T-helper 1 cell treated with Interleukin-12 subunit alpha and Interleukin-12 subunit beta and Interleukin-4 antibody, amounts not matched to agents 30 μg/mL and 1 μg/mL, for 36 hours (primary cell): ENCODE data around the gene AGXT.

Source experiments
- H3K27ac Mint-ChIP-seq: one replicate; pipeline ENCODE4 v1.8.0; 2021; ENCODE audit warnings: mild to moderate bottlenecking, mixed read lengths
- H3K27me3 Mint-ChIP-seq: one replicate; pipeline ENCODE4 v1.8.0; 2021; ENCODE audit warnings: low read depth, mixed read lengths
- H3K36me3 Mint-ChIP-seq: one replicate; pipeline ENCODE4 v1.8.0; 2021; ENCODE audit warnings: low read depth, mixed read lengths
- H3K4me1 Mint-ChIP-seq: one replicate; pipeline ENCODE4 v1.8.0; 2021; ENCODE audit warnings: low read depth, mixed read lengths
- H3K4me3 Mint-ChIP-seq: one replicate; pipeline ENCODE4 v1.8.0; 2021; ENCODE audit warnings: mild to moderate bottlenecking, moderate library complexity, mixed read lengths
- H3K9me3 Mint-ChIP-seq: one replicate; pipeline ENCODE4 v1.8.0; 2021; ENCODE audit warnings: mixed read lengths

Gene AGXT

DNA sequence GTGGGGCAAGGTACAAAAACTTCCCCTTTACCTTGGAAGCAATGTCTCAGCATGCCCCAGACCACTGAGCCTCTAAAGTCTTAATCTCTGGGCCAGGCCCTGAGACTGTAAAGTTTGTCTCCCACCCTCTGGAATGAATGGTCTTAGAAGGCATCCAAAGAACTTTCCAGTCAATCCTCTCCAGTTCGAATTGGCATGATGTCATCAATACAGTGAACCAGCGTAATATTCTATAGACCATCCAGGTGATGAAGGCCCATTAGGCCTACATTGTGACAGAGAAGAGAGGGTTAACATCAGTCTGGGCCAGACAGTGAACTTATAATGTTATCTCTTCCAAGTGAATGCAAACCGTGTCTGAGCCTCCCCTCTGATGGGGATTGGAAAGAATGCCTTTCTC is 16.1 kb downstream of the AGXT start:
- Mint-ChIP-seq H3K27me3 (peaks cover 6% of the 10 kb centered on the region), H3K4me3 (no peak overlapping the region), H3K4me1 (peaks cover 4% of the 10 kb centered on the region), H3K36me3 (no peaks in the 10 kb centered on the region), H3K27ac (no peak overlapping the region), H3K9me3 (no peaks in the 10 kb centered on the region)

DNA sequence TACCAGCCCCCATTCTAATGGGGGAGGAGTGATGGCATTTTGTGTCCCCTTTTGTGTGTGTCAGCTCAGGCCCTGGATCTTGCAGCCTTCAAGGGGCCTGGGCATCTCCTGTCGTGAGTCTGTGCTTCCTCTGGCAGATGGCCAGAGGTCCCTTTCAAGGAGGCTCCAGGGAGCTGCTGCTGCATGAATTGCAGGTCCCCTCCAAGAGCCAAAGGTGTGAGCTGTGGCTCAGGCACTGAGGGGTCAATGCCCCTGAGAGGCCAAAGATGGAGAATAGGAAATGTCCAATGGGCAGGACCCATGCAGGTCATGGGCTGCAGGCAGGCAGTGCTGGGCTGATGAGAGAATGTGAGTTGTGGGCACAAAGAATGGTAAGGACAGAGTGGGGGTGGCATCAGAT is 16.9 kb downstream of the AGXT start:
- Mint-ChIP-seq H3K27ac (no peak overlapping the region), H3K36me3 (no peaks in the 10 kb centered on the region), H3K27me3 (peaks cover 6% of the 10 kb centered on the region), H3K4me3 (no peak overlapping the region), H3K9me3 (no peaks in the 10 kb centered on the region), H3K4me1 (peaks cover 4% of the 10 kb centered on the region)

DNA sequence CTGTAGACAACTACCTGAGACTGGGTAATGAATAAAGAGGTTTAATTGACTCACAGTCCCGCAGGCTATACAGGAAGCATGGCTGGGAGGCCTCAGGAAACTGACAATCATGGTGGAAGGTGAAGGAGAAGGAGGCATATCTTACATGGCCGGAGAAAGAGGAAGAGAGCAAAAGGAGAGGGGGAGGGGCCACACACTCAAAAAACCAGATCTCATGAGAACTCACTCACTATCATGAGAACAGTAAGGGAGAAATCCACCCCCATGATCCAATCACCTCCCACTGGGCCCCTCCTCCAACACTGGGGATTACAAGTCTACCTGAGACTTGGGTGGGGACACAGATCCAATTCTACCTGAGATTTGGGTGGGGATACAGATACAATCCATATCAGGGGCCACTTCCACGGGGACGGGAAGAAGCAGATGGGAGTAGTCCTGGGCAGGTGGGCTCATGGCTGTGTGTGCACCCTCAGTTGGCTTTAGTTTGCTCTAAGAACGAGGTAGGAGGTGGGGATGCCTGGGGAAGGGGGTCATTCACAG is 17.5 kb downstream of the AGXT start:
- Mint-ChIP-seq H3K4me1 (peaks cover 4% of the 10 kb centered on the region), H3K36me3 (no peaks in the 10 kb centered on the region), H3K9me3 (no peaks in the 10 kb centered on the region), H3K27me3 (peaks cover 6% of the 10 kb centered on the region), H3K27ac (no peak overlapping the region), H3K4me3 (no peak overlapping the region)

DNA sequence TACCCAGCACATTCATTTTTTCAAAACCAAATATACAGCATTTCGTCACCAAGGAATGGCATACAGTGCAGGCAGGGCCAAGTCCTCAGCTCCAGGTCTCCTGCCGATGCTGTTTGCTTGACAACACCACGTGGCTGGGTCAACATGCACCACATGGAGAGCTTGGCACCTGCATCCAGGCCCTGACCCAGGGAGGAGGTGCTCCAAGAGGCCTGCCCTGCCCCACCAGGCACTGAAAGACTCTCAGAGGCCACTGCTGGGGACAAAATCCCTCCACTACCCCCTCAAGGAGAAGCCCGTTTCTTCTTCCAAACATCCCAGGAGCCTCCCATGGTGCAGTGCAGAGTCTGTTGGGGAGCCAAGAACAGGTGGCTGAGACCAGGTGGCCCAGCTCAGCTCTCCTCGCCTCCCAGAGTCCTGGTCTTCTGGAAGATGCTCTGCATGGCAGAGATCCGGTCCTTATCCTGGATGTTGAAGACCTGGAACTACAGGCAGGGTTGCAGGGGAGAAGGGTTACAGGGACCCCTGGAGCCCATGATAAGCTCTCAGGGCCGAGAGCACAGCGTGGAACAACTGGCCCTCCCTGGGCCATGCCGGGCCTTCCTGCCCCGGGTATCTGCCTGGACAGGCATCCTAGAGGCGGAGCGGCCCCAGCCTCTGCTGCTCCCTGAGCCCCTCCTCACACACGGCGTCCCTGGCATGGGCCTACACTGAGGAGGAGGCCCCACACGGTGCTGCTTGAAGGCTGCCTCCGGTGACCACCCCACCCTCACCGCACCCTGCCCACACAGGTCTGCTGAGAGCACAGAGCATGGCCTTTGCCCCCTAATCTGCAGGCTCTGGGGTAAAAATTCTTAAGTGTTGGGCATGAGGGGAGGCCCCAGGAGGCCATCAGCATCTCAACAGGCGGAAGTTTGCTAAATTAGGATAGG is 18.3 kb downstream of the AGXT start:
- H3K4me1 Mint-ChIP-seq: peaks cover 4% of the 10 kb centered on the region
- H3K9me3 Mint-ChIP-seq: no peaks in the 10 kb centered on the region
- no peak overlapping the region for H3K4me3 Mint-ChIP-seq
- H3K36me3 Mint-ChIP-seq: no peaks in the 10 kb centered on the region
- H3K27me3 Mint-ChIP-seq: peaks cover 6% of the 10 kb centered on the region
- H3K27ac Mint-ChIP-seq: no peak overlapping the region

DNA sequence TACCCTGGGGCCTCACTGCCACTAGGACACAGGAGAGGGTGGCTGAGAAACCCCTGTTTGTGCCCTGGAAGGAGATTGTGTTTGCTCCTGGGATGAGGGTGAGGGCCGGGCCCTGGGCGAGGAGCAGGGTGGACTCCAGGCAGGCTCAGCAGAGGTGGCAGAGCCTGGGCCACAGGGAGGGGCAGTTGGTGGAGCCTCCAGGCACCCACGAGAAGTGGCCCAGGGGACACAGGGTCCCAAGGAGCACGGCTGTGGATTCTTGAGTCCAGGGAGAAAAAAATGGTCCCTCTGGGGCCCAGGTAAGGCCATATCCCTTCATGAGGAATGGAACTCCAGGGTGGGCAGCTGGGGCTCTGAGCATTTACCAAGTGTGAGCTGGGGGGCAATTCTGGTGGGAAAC is 19.0 kb downstream of the AGXT start:
- no peak overlapping the region for H3K27ac Mint-ChIP-seq

DNA sequence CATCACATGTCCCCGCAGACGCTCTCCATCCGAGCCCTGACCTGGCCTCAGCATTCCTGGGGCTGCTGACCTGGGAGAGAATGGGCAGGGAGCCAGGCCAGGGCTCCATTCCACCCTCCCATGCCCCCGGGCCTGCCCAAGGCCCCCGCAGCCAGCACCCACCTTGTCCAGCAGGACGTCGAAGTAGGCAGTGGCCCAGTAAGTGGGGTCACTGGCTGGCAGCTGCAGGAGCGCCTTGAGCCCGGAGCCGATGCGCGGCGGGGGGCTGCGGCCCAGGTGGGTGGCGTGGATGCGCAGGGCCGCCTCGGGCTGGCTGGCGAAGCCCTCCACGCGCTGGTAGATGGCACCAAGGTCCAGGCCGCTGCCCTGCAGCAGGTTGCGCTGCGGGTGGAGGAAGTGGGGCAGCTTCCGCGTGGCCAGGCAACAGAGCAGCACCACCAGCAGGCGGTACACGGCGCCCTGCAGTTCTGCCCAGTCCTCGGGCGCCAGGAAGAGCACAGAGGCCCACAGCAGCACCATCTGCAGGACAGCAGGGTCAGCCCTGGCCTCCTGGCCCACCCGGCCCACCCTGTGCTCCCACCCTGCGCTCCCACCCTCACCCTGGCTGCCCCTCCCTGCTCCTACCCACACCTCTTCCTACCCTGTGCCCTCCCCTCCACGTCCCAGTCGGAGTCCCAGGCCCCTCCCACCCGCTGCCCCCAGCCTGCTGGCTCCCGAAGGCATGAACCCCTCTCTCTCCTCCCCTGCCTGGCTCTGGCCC is 19.7 kb downstream of the AGXT start:
- Mint-ChIP-seq H3K27ac (no peak overlapping the region), H3K9me3 (no peaks in the 10 kb centered on the region), H3K36me3 (no peaks in the 10 kb centered on the region), H3K4me3 (no peak overlapping the region), H3K27me3 (no peaks in the 10 kb centered on the region), H3K4me1 (peaks cover 4% of the 10 kb centered on the region)

More for the DNA sequence above, 19.0 kb downstream of the AGXT start:
- Mint-ChIP-seq H3K9me3 (no peaks in the 10 kb centered on the region), H3K4me1 (peaks cover 4% of the 10 kb centered on the region), H3K27me3 (peaks cover 3% of the 10 kb centered on the region), H3K36me3 (no peaks in the 10 kb centered on the region), H3K4me3 (no peak overlapping the region)

DNA sequence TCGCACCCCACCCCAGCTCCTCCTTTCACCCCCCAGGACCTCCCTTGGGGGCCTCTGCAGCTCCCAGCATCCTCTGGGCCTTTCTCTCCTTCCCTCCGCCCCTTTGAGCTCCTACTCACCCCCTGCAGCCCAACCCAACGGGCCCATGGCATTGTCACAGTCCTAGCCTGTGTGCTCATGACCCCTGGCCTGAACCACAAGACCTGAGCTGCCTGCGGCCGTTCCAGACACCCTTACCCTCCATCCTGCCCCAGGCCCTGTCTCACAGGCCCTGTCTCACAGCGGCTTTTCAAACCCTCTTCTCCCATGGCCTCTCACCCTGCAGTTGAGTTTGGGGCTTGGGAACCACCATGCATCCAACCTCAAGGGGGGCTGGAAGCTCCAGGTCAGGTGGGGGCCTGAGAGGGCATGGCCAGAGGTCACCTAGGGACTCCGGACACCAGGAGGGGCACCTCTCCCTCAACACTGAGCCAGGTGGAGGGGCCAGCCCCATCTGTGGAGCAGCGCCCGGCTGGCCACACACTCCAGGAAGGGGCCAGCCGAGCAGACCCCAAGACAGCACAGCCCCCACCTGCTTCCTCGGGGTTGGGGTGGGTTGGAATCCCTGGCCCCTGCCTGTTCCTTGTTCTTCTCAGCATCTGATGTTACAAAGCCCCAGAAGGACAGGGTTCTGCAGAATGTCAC is 20.4 kb downstream of the AGXT start:
- Mint-ChIP-seq H3K27ac (no peak overlapping the region), H3K27me3 (no peaks in the 10 kb centered on the region), H3K36me3 (no peaks in the 10 kb centered on the region), H3K4me3 (no peak overlapping the region), H3K9me3 (no peaks in the 10 kb centered on the region), H3K4me1 (peaks cover 4% of the 10 kb centered on the region)

DNA sequence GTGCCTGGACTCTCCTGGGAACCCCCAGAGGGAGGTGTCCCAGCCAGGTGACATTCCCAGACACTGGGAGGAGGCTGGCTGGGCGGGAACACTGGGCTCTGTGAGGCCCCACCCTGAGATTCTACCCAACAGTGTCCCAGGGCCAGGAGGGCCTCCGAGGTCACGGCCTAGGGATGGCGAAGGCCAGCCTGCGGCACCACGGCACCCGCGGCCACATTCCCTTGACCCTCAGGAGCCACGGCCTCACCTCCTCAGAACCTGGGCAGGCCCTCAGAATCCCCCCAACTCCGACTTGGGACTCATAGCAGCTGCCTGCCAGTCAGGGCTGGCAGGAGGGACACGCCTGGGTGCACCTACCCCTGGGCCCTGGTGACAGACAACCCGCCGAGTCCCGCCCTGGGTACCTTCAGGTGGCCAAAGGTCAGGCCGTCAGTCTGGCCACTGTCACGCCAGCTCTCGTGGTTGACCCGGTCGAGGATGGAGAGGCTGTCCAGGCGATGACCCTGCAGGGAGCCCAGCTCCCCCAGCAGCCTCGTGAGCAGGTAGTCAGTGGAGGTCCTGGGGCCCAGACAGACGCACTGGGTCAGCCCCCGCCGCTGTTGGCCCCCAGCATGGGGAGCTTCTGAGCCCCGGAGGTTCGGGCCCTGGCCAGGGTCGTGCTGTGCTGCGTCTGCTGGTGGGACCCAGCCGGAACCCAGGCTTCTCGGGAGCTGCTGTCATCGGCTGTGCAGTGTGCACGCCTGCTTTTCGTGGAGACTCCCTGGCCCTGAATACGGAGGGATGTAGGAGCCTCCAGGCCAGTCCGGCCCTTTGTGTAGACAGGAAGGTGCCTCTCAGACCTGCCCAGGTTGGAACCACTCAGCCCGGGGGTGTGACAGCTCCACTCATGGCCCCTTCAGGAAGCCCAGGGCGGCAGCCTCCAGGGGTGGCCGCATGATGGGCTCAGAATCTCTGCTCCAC is 21.3 kb downstream of the AGXT start:
- Mint-ChIP-seq H3K4me1 (peaks cover 4% of the 10 kb centered on the region), H3K9me3 (no peaks in the 10 kb centered on the region), H3K27ac (no peak overlapping the region), H3K36me3 (no peaks in the 10 kb centered on the region), H3K4me3 (no peak overlapping the region), H3K27me3 (no peaks in the 10 kb centered on the region)

DNA sequence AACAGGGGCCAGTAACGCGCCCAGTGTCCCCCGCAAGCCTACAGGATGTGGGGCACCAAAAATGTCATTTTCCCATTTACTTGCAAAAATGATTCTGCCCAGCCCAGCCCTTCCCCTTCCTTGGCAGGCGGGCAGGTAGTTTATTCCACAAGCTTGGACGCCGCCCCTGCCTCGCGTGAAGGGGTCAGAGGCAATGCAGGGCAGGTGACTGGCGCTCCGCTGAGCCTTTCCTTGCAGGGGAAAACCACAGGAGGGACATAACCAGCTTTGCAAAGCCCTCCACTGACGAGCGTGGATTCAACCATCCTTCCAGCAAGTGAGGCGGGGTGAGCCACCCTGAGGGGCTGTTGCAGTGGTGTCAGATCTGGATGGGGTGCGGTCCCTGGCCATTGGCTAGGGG is 22.1 kb downstream of the AGXT start:
- no peak overlapping the region for H3K4me3 Mint-ChIP-seq
- no peaks in the 10 kb centered on the region for H3K9me3 Mint-ChIP-seq
- peaks cover 3% of the 10 kb centered on the region for H3K4me1 Mint-ChIP-seq

DNA sequence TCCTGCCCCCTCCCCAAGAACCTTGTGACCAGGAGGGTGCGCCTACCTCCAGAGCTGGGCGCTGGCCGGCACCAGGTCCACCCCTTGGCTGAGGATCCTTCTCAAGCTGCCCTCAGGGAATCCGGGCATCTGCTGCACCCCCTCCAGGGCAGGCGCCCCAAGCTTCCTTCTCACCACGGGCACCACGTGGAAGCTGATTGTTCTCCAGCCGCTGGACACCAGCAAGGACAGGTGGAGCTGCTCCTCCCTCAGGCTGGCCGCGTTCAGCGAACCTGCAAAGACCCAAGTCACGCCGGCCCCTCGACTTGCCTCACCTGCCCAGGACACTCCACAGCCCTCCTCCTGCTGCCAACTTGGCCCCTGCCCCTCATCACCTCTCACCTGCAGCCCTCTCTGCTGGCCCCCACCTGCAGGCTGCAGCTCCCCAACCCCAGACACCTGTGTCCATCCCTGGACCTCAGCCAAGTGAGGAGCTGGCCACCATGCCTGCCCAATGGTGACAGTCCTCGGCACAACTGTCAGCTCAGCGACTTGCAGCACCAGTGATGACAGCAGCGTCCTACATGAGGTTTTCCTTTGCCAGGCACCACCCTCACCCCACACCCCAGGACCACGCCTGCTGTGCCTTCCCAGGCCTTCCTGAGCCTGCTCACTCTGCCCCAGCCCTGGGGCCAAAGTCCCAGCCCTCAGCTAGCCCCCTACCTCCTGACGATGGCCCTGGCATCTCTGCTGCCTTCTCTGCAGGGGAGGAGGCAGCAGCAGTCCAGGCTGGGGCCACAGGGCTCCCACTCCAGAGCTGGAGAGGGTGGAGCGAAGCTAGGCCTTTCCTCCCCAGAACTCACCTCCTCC is 23.1 kb downstream of the AGXT start:
- H3K4me1 Mint-ChIP-seq: no peaks in the 10 kb centered on the region
- no peaks in the 10 kb centered on the region for H3K9me3 Mint-ChIP-seq
- H3K27ac Mint-ChIP-seq: no peak overlapping the region
- H3K36me3 Mint-ChIP-seq: no peaks in the 10 kb centered on the region
- no peak overlapping the region for H3K4me3 Mint-ChIP-seq
- H3K27me3 Mint-ChIP-seq: no peaks in the 10 kb centered on the region

More for the DNA sequence above, 22.1 kb downstream of the AGXT start:
- H3K27ac Mint-ChIP-seq: no peak overlapping the region
- H3K36me3 Mint-ChIP-seq: no peaks in the 10 kb centered on the region
- no peaks in the 10 kb centered on the region for H3K27me3 Mint-ChIP-seq

DNA sequence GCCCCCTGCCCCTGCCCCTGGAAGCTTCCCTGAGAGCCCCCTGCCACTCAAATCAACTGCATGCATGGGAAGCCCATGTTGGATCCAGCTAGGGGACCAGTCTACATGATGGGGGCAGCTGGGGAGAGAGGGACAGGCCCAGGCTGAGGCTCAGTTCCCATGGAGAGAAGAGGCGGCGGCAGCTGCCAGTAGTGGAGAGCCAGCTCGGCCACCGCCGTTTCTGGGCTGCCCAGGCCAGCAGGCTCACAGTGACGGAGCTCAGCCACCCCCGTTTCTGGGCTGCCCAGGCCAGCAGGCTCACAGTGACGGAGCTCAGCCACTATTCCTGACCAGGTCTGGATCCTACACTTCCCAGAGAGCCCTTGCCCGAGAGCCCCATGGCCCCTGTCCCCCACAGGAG is 23.7 kb downstream of the AGXT start:
- Mint-ChIP-seq H3K9me3 (no peaks in the 10 kb centered on the region), H3K27ac (no peak overlapping the region), H3K4me1 (no peaks in the 10 kb centered on the region), H3K4me3 (no peak overlapping the region), H3K27me3 (no peaks in the 10 kb centered on the region), H3K36me3 (no peaks in the 10 kb centered on the region)

DNA sequence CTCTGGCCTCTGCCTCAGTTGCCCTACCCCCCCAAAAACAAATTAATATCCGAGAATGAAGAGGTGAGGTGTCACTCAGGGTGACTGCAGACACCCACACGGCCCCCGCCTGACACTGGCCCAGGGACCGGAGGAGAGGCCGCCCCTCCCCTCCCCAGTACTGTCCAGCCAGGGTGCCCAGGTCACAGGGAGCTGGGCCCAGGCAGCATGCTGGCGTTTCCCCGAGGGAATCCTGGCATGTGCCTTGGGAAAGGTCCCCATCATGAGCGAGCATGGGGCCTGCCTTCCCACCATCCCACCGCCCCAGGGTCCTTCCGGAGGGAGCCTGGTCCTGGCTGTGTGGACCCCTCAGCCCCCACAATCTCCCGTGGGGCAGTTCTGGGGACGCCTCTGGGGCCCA is 24.3 kb downstream of the AGXT start:
- no peak overlapping the region for H3K4me3 Mint-ChIP-seq
- H3K27me3 Mint-ChIP-seq: no peaks in the 10 kb centered on the region
- no peaks in the 10 kb centered on the region for H3K36me3 Mint-ChIP-seq
- no peak overlapping the region for H3K27ac Mint-ChIP-seq
- no peaks in the 10 kb centered on the region for H3K9me3 Mint-ChIP-seq
- no peaks in the 10 kb centered on the region for H3K4me1 Mint-ChIP-seq

DNA sequence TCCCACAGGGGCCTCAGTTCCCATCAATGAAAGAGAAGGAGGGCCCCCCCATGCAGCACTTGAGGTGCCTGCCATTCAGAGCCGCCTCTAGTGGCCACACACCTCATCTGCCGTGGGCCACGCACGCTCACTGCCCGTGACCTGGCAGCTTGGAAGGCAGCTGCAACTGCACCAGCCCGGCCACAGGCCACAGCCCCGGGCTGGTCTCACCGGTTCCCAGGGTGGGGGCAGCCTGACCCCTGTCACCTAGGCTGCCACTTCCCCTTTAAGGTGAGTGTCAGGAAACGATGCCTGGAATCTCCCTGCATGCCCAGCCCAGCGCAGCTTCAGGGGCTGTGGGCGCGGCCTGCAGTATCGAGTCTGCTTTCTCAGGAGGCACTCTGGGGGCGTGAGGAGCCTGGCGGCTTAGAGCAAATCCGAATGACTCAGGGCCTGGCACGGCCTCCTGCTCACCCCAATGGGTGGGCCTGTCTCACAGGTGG is 24.8 kb downstream of the AGXT start:
- Mint-ChIP-seq H3K27ac (peak overlapping the region; percentile 15), H3K9me3 (no peaks in the 10 kb centered on the region), H3K4me3 (no peak overlapping the region), H3K27me3 (no peaks in the 10 kb centered on the region), H3K36me3 (no peaks in the 10 kb centered on the region), H3K4me1 (no peaks in the 10 kb centered on the region)
